Measurements from ENCODE around the gene OIP5. TPM values are rescaled to one million over a fixed set of nuclear protein-coding genes. Genes with fewer than 3 reads are reported as not detected.

The OIP5 gene
- total RNA-seq: 5.3 to 5.9 TPM (median 5.6 TPM) in 3 replicates

DNA sequence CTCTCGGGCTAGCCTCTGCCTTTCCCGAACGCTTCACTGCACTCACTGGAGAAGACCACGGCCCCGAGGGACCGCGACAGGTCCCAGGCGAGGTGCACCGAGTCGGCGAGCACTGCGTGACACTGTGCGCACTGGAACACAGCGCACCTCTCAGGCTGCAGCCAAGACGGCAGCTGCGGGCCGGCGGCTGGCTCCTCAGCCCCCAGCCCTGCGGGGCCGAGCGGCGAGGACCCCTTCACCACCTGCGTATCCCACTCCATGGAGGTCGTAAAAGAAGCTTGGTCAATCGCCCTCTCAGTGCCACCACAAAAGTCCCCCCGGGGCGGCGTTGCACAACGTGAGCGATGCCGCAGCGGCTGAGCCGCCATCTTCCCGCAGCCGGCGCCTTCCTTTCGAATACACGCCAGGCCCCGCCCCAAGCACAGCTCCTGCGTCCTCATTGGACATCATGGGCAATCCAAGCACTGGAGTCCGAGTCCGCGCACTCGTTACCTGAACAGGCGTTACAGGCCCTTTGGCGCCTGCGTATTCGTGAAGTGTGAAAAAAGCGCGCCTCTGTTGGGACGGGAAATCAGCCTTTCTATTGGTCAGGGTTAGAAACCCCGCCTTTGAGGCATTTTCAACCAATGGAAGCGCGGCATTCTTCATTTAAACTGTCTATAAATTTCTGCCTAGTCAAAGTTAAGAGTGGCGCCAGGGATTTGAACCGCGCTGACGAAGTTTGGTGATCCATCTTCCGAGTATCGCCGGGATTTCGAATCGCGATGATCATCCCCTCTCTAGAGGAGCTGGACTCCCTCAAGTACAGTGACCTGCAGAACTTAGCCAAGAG is at the start of gene OIP5, which contains the start of gene NUSAP1:
Gene OIP5, minus strand, starts transcription at position 398 of the 832 bp plus-strand sequence. Its CDS starts 30 bp downstream, at position 368.
Gene NUSAP1, plus strand, starts transcription at position 688 of the 832 bp plus-strand sequence. Its CDS starts 77 bp downstream, at position 765.
- peak; percentile 92 to 96 for DNase-seq (ENCODE audit: low spot score in 2 of 2, unreplicated experiment in 2 of 2)
- Mint-ChIP-seq H3K27me3 (ENCODE audit: low read depth) (no peaks in the 10 kb centered on the region), H3K9me3 (no peaks in the 10 kb centered on the region), H3K36me3 (peaks cover 2% of the 10 kb centered on the region), H3K4me3 (peak within 1 kb of the TSS; percentile 100), H3K27ac (peak within 1 kb of the TSS; percentile 100), H3K4me1 (peaks cover 30% of the 10 kb centered on the region)
- TF ChIP-seq, protein P1, sequence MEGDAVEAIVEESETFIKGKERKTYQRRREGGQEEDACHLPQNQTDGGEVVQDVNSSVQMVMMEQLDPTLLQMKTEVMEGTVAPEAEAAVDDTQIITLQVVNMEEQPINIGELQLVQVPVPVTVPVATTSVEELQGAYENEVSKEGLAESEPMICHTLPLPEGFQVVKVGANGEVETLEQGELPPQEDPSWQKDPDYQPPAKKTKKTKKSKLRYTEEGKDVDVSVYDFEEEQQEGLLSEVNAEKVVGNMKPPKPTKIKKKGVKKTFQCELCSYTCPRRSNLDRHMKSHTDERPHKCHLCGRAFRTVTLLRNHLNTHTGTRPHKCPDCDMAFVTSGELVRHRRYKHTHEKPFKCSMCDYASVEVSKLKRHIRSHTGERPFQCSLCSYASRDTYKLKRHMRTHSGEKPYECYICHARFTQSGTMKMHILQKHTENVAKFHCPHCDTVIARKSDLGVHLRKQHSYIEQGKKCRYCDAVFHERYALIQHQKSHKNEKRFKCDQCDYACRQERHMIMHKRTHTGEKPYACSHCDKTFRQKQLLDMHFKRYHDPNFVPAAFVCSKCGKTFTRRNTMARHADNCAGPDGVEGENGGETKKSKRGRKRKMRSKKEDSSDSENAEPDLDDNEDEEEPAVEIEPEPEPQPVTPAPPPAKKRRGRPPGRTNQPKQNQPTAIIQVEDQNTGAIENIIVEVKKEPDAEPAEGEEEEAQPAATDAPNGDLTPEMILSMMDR (IDR thresholded peaks at IDR 0.05; ENCODE audit: unreplicated experiment): peak; percentile 75

DNA sequence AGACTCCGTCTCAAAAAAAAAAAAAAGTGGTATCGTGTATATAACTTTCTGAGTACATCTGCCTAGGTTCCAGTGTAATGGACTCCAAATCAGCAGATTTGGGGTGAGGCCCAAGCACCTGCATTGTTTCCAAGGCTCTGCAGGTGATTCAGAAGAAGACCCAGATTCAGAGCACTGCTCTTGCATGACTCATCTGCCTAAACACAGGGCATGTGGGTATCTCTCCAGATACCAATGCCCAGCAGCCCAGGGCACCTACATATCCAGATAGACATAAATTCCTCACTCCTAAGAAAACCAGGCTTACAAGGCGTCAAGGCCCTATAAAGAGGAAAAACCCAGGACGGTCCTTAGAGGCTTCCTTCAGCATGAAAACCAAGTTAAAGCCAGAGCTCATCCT is 45.6 kb upstream of the OIP5 start:
- no peak overlapping the region for H3K27ac Mint-ChIP-seq
- TF ChIP-seq, protein P1 (IDR thresholded peaks at IDR 0.05; ENCODE audit: unreplicated experiment): no peak
- no peak overlapping the region for H3K4me3 Mint-ChIP-seq
- DNase-seq (ENCODE audit: low spot score in 2 of 2, unreplicated experiment in 2 of 2): no peak
- peaks cover 6% of the 10 kb centered on the region for H3K9me3 Mint-ChIP-seq
- peaks cover 24% of the 10 kb centered on the region for H3K36me3 Mint-ChIP-seq
- H3K4me1 Mint-ChIP-seq: no peaks in the 10 kb centered on the region
- no peaks in the 10 kb centered on the region for H3K27me3 Mint-ChIP-seq (ENCODE audit: low read depth)

DNA sequence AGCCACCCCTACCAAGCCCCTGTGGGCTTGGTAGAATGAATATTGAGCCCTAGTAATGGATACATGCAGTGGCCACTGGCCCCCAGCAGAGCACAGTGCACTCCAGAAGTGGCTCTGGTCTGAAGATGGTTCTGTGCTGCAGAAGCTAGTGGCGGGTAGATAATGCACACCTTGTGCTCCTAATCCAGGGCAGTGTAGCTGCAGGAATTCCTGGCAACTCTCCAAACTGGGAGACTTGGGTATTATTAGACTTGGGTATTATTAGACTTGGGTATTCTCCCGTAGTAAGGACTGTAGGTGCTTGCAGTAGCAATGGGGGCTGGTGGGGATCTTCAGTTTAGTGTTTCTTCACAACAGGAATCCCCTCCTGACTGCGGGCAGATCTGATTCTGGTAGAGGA is 35.0 kb upstream of the OIP5 start:
- DNase-seq (ENCODE audit: low spot score in 2 of 2, unreplicated experiment in 2 of 2): no peak
- no peaks in the 10 kb centered on the region for H3K9me3 Mint-ChIP-seq
- peaks cover 27% of the 10 kb centered on the region for H3K36me3 Mint-ChIP-seq
- no peaks in the 10 kb centered on the region for H3K27me3 Mint-ChIP-seq (ENCODE audit: low read depth)
- no peaks in the 10 kb centered on the region for H3K4me1 Mint-ChIP-seq
- TF ChIP-seq, protein P1 (IDR thresholded peaks at IDR 0.05; ENCODE audit: unreplicated experiment): no peak
- H3K27ac Mint-ChIP-seq: no peak overlapping the region
- H3K4me3 Mint-ChIP-seq: no peak overlapping the region

DNA sequence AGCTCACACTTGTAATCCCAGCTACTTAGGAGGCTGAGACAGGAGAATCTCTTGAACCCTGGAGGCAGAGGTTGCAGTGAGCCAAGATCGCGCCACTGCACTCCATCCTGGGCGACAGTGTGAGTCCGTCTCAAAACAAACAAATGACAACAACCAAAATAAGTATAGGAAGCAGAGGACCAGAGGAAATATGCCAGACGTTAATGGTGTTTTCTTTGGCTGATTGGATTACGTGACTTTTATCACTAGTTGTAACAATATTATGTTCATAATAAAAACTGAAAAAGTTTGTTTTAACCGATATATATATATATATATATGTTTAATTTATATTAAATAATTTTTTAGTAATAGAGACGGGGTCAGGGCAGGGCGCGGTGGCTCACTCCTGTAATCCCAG is 22.0 kb upstream of the OIP5 start:
- H3K27me3 Mint-ChIP-seq (ENCODE audit: low read depth): no peaks in the 10 kb centered on the region
- DNase-seq (ENCODE audit: low spot score in 2 of 2, unreplicated experiment in 2 of 2): no peak
- no peaks in the 10 kb centered on the region for H3K9me3 Mint-ChIP-seq
- peaks cover 28% of the 10 kb centered on the region for H3K36me3 Mint-ChIP-seq
- no peaks in the 10 kb centered on the region for H3K4me1 Mint-ChIP-seq
- no peak overlapping the region for H3K4me3 Mint-ChIP-seq
- TF ChIP-seq, protein P1 (IDR thresholded peaks at IDR 0.05; ENCODE audit: unreplicated experiment): no peak
- H3K27ac Mint-ChIP-seq: no peak overlapping the region

DNA sequence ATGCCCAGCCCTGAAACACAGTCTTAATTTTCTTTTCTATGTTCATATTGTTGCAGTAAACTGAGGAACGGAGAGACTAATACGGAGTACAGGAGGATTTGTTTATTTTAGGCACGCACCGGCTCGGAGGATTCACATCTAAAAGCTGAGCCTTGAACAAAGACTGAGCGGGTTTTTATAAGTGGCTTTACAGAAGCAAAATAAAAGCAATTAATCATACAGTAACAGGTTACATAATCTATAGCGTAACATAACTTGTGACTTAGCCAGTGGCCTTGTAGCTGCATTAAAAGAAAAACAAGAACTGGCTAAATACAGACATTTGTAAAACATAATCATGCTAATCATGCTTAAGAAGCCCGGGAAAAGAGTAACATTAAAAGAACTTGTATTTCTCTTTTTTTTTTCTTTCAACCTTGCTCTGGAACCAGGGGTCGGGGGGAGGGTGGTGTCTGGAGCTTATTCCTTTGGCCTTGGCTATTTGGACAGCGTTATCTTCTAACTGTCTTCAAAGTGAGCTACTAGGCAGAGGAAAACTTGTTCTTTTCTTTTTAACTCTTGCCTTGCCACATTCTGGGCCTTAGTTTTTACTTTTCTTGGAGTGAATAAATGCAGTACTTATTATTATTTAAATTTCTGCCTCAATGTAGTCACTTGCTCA is 17.8 kb upstream of the OIP5 start:
- H3K4me1 Mint-ChIP-seq: no peaks in the 10 kb centered on the region
- H3K27ac Mint-ChIP-seq: no peak overlapping the region
- no peak for DNase-seq (ENCODE audit: low spot score in 2 of 2, unreplicated experiment in 2 of 2)
- TF ChIP-seq, protein P1 (IDR thresholded peaks at IDR 0.05; ENCODE audit: unreplicated experiment): no peak
- H3K4me3 Mint-ChIP-seq: no peak overlapping the region
- H3K36me3 Mint-ChIP-seq: peaks cover 25% of the 10 kb centered on the region
- no peaks in the 10 kb centered on the region for H3K9me3 Mint-ChIP-seq
- no peaks in the 10 kb centered on the region for H3K27me3 Mint-ChIP-seq (ENCODE audit: low read depth)
